ENCODE measurements around the gene DQX1. TPM values are rescaled to one million over a fixed set of nuclear protein-coding genes. Genes with fewer than 3 reads are reported as not detected.

Gene DQX1
- polyA plus RNA-seq, 1 experiment = not detected

DNA sequence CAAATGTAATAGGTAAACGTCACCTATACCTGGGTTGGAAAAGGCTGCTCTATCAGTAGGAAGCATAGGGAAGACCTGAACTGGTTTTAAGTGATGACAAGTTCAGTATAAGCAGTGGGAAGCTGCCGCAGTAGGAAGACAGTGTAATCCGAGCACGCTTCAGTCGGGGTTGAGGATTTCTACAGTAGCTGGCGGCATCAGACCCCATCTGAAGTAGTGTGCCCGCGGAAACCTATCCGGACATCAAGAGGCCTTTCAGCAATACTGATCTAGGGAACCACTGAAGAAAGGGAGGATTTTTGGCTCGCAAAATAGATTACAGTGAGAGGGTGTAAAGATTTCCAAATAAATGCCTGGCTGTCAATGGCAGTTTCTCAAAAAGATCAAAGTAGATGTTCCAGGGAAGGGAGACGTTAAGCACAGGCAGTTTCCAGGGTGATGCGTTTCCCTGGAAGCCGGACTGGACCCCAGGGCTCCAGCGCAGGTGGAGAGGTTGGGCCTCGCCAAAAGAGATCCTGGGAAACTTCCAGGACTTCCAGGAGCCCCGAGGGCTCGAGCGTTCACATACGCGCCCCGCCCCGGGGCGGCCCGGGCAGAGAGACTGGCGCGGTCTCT is 22.4 kb upstream of the DQX1 start:
- POLR2A ChIA-PET = no interaction called here
- DNase-seq (ENCODE audit: low read depth, low spot score) = no peak
- H3K9me3 ChIP-seq (ENCODE audit: control insufficient read depth, insufficient read depth, low read length) = peaks cover 6% of the 10 kb centered on the region; the same call in 1 of the 2 replicates
- CTCF ChIA-PET = no interaction called here
- H3K4me3 ChIP-seq (ENCODE audit: low read depth, low read length) = peak overlapping the region; percentile 60
- no peaks in the 10 kb centered on the region for H3K27me3 ChIP-seq (ENCODE audit: control insufficient read depth, insufficient read depth, low read length)
- no peak overlapping the region for H3K27ac ChIP-seq (ENCODE audit: low read depth, low read length)
- TF ChIP-seq, protein P1, sequence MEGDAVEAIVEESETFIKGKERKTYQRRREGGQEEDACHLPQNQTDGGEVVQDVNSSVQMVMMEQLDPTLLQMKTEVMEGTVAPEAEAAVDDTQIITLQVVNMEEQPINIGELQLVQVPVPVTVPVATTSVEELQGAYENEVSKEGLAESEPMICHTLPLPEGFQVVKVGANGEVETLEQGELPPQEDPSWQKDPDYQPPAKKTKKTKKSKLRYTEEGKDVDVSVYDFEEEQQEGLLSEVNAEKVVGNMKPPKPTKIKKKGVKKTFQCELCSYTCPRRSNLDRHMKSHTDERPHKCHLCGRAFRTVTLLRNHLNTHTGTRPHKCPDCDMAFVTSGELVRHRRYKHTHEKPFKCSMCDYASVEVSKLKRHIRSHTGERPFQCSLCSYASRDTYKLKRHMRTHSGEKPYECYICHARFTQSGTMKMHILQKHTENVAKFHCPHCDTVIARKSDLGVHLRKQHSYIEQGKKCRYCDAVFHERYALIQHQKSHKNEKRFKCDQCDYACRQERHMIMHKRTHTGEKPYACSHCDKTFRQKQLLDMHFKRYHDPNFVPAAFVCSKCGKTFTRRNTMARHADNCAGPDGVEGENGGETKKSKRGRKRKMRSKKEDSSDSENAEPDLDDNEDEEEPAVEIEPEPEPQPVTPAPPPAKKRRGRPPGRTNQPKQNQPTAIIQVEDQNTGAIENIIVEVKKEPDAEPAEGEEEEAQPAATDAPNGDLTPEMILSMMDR (IDR thresholded peaks at IDR 0.05; ENCODE audit: low read depth, low read length) = no peak

DNA sequence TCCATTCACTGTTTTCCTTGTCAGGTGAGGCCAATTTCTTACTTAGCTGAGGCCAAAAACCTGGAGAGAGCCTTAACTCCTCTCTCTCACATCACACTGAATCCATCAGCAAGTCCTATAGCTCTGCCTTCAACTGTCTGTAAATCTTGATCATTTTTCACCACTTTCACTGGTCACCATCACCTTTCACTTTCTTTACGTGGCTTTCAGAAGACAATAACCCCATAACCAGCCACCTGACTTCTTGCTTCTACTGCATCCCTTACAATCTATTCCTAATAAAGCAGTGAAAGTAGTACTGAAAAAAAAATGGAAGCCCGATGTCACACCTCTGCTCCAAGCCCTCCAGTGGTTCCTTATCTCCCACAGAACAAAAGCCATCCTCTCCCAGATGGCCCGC is 20.0 kb upstream of the DQX1 start:
- POLR2A ChIA-PET = no interaction called here
- CTCF ChIA-PET = interaction anchor here (1.4 kb wide), 1 partner anchor 42 kb away, joined by 3 read pairs; no protein-coding TSS in a partner anchor
- Histone ChIP-seq H3K27me3 (ENCODE audit: control insufficient read depth, insufficient read depth, low read length) (no peaks in the 10 kb centered on the region), H3K4me3 (ENCODE audit: low read depth, low read length) (no peak overlapping the region), H3K9me3 (ENCODE audit: control insufficient read depth, insufficient read depth, low read length) (peaks cover 6% of the 10 kb centered on the region; the same call in 1 of the 2 replicates), H3K27ac (ENCODE audit: low read depth, low read length) (no peak overlapping the region)
- no peak for DNase-seq (ENCODE audit: low read depth, low spot score)
- TF ChIP-seq, protein P1 (IDR thresholded peaks at IDR 0.05; ENCODE audit: low read depth, low read length) = no peak

DNA sequence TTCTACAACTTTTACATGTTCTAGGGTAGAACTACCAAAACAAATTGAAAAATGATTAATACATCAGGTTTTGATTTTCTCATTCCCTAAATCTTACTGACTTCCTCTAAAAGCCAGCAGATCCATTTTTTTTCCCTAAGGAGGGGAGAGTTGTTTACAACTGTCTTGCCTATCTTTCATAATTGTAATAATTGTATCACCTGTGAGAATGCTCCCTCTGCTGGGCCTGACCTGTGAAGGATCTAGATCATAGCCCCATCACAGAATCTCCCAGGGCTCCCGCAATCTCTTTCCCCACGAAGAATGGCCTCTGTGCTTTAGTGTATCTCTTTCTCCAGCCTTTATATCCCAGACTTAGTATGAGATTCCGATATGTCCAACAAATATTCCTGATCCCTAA is 18.6 kb upstream of the DQX1 start:
- no peaks in the 10 kb centered on the region for H3K27me3 ChIP-seq (ENCODE audit: control insufficient read depth, insufficient read depth, low read length)

GRCh38 chr2:74542978-74543377 is 16.9 kb upstream of the DQX1 start:
- H3K4me3 ChIP-seq (ENCODE audit: low read depth, low read length) = no peak overlapping the region
- DNase-seq (ENCODE audit: low read depth, low spot score) = no peak
- TF ChIP-seq, protein P1 (IDR thresholded peaks at IDR 0.05; ENCODE audit: low read depth, low read length) = no peak
- H3K27ac ChIP-seq (ENCODE audit: low read depth, low read length) = no peak overlapping the region
- ChIA-PET CTCF (interaction anchor here (0.5 kb wide), 1 partner anchor 10 kb away, joined by 3 read pairs; no protein-coding TSS in a partner anchor), POLR2A (no interaction called here)
- no peaks in the 10 kb centered on the region for H3K9me3 ChIP-seq (ENCODE audit: control insufficient read depth, insufficient read depth, low read length)
- no peaks in the 10 kb centered on the region for H3K27me3 ChIP-seq (ENCODE audit: control insufficient read depth, insufficient read depth, low read length)

More for the DNA sequence above, 18.6 kb upstream of the DQX1 start:
- no peak for DNase-seq (ENCODE audit: low read depth, low spot score)
- ChIA-PET POLR2A (no interaction called here), CTCF (no interaction called here)
- Histone ChIP-seq H3K27ac (ENCODE audit: low read depth, low read length) (no peak overlapping the region), H3K9me3 (ENCODE audit: control insufficient read depth, insufficient read depth, low read length) (peaks cover 6% of the 10 kb centered on the region; the same call in 1 of the 2 replicates), H3K4me3 (ENCODE audit: low read depth, low read length) (no peak overlapping the region)
- TF ChIP-seq, protein P1 (IDR thresholded peaks at IDR 0.05; ENCODE audit: low read depth, low read length) = no peak

GRCh38 chr2:74540291-74540690 is 14.3 kb upstream of the DQX1 start:
- CTCF ChIA-PET = interaction anchor here (1.1 kb wide), 1 partner anchor 47 kb away, joined by 3 read pairs; no protein-coding TSS in a partner anchor

More at GRCh38 chr2:74540291-74540690, 14.3 kb upstream of the DQX1 start:
- TF ChIP-seq, protein P1 (IDR thresholded peaks at IDR 0.05; ENCODE audit: low read depth, low read length) = no peak
- Histone ChIP-seq H3K9me3 (ENCODE audit: control insufficient read depth, insufficient read depth, low read length) (no peaks in the 10 kb centered on the region), H3K27ac (ENCODE audit: low read depth, low read length) (no peak overlapping the region), H3K27me3 (ENCODE audit: control insufficient read depth, insufficient read depth, low read length) (no peaks in the 10 kb centered on the region), H3K4me3 (ENCODE audit: low read depth, low read length) (no peak overlapping the region)
- no peak for DNase-seq (ENCODE audit: low read depth, low spot score)
- POLR2A ChIA-PET = interaction anchor here (0.7 kb wide), 1 partner anchor 50 kb away, joined by 5 read pairs; no protein-coding TSS in a partner anchor
